ENCODE results near the gene ZFHX3. TPM values are rescaled to one million over a fixed set of nuclear protein-coding genes. Genes with fewer than 3 reads are reported as not detected.

The ZFHX3 gene
- total and polyA plus RNA-seq, 2 of the 8 experiments (the other 6 are each of a cell fraction or from before 2014, with no cell fraction given), result 0.08 to 0.99 TPM

DNA sequence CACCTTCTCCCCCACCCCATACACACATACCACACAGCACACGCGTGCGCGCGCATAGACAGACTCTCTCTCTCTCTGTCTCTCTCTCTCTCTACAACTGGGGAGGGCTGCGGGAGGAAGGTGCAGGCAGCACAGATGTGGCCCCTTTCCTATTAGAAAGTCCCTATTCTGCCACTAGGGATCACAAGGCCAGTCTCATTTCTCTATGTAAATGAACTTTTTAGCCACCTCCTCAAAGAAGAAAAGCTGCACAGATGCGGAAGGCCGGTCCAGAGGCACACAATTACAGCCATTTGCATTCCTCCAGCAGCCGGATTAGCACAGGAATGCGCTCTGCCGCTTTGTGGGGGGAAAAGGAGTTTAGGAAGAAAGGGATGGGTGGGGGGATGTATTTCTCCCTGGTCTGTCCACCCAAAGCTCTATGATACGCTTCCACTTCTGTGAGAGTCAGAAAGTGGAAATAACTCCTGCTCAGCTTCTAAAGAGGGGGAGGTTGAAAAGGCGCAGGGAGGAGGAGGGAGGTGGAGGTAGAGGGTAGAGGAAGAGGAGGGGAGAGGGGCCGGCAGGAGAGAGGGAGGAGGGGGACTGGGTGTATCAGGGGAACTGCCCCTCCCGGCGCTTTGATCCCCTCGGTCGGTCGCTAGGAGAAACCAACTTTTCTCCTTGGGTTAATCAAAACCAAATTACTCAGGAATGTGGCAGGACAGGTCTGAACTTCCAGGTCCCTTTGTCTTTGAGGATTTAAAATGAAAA is 11.7 kb downstream of the ZFHX3 start:
- H2AFZ ChIP-seq (ENCODE audit: low read length), result no peak overlapping the region
- H2BK20ac ChIP-seq (ENCODE audit: low read length), result peak overlapping the region; percentile 43; the same call in 1 of the 2 replicates
- H3K4me2 ChIP-seq (ENCODE audit: insufficient read depth in 1 of 2, low read depth in 2 of 2, low read length in 2 of 2), result peak overlapping the region; percentile 66 to 74
- peak overlapping the region; percentile 58 for H4K91ac ChIP-seq (replicated peaks; ENCODE audit: insufficient read length, low read length)
- peak; percentile 57 for FAIRE-seq
- H3K36me3 ChIP-seq (ENCODE audit: control insufficient read depth in 2 of 4, insufficient read depth in 4 of 4, low read length in 3 of 4), result no peaks in the 10 kb centered on the region
- H2BK12ac ChIP-seq (ENCODE audit: low read depth, low read length), result peak overlapping the region; percentile 91; the same call in 1 of the 2 replicates
- POLR2A ChIA-PET (ENCODE audit: partially characterized antibody), result interaction anchor here (0.9 to 1.9 kb wide), 5 partner anchors 8 to 27 kb away, joined by 3 to 8 read pairs (median 4); no protein-coding TSS in a partner anchor
- H3K14ac ChIP-seq (ENCODE audit: insufficient read length), result no peak overlapping the region
- H3K23ac ChIP-seq (ENCODE audit: insufficient read length), result no peak overlapping the region
- no peak overlapping the region for H4K8ac ChIP-seq (ENCODE audit: extremely low read depth, insufficient read depth, low read length)
- H3K9me3 ChIP-seq (ENCODE audit: insufficient read depth in 2 of 2, low read depth in 1 of 2, low read length in 1 of 2), result peaks cover 0 to 3% of the 10 kb centered on the region in 2 experiments; a peak in 1 of 4 replicates
- H3K56ac ChIP-seq (replicated peaks; ENCODE audit: insufficient read length, low read depth, low read length), result no peak overlapping the region
- H3K9ac ChIP-seq (replicated peaks in 1 of 4; ENCODE audit: extremely low read depth in 1 of 4, low read depth in 3 of 4, low read length in 3 of 4), result no peak overlapping the region
- peaks cover 35 to 53% (median 45%) of the 10 kb centered on the region in 4 experiments for H3K4me1 ChIP-seq (replicated peaks in 1 of 4; ENCODE audit: control insufficient read depth in 3 of 4, insufficient read depth in 4 of 4, low read length in 3 of 4)
- CTCF ChIA-PET (ENCODE audit: partially characterized antibody), result interaction anchor here (0.8 to 1.8 kb wide), 8 partner anchors 11 to 204 kb away, joined by 3 to 9 read pairs (median 3); no protein-coding TSS in a partner anchor
- H2BK5ac ChIP-seq (ENCODE audit: low read depth, low read length), result peak overlapping the region; percentile 55; the same call in 1 of the 2 replicates
- no peak overlapping the region for H2BK15ac ChIP-seq (ENCODE audit: low read length)
- H4K20me1 ChIP-seq (replicated peaks in 1 of 2; ENCODE audit: control insufficient read depth in 1 of 2, insufficient read depth in 2 of 2, low read length in 2 of 2), result peaks cover 12 to 29% of the 10 kb centered on the region in 2 experiments
- peak overlapping the region; percentile 6 to 49 (median 35); a peak in 7 of 8 replicates for H3K4me3 ChIP-seq (ENCODE audit: extremely low read depth in 1 of 4, insufficient read depth in 2 of 4, low read depth in 3 of 4, low read length in 4 of 4)
- WGBS, 2 experiments (ENCODE audit: extremely low coverage in 1 of 2, insufficient coverage in 1 of 2, insufficient read length in 1 of 2, insufficient replicate concordance in 2 of 2, low coverage in 1 of 2, low lambda C conversion rate in 2 of 2, missing lambda C conversion rate in 1 of 2), result 4% methylated on average over 18 of the region's 19 CpGs; no CpG with 5 or more reads in 1 of the 2 experiments
- no peak for DNase-seq (ENCODE audit: low read depth in 1 of 2, low spot score in 2 of 2)
- H3K23me2 ChIP-seq (ENCODE audit: low read depth, low read length), result peaks cover 5% of the 10 kb centered on the region
- H3K79me2 ChIP-seq (ENCODE audit: control insufficient read depth in 1 of 2, insufficient read depth in 2 of 2, low read length in 2 of 2), result no peaks in the 10 kb centered on the region
- H3K27me3 ChIP-seq (replicated peaks in 1 of 4; ENCODE audit: control insufficient read depth in 3 of 4, extremely low read depth in 1 of 4, insufficient read depth in 3 of 4, low read length in 3 of 4), result peaks cover 54 to 82% (median 81%) of the 10 kb centered on the region in 4 experiments
- no peak overlapping the region for H4K5ac ChIP-seq (ENCODE audit: insufficient read length, low read depth, low read length)
- H3K27ac ChIP-seq (ENCODE audit: low read depth, low read length), result 0 out of 2 replicates have a peak overlapping the region, but pooled peaks have one; percentile 21
- no peak overlapping the region for H2AK5ac ChIP-seq (ENCODE audit: low read depth, low read length)
- H3K18ac ChIP-seq (ENCODE audit: extremely low read depth, low read length), result no peak overlapping the region; the same call in 1 of the 2 replicates
- H3K79me1 ChIP-seq (ENCODE audit: low read depth, low read length), result no peaks in the 10 kb centered on the region
- no peak overlapping the region for H3K4ac ChIP-seq (replicated peaks; ENCODE audit: insufficient read length, low read depth, low read length)
- no peak overlapping the region for H2BK120ac ChIP-seq (replicated peaks; ENCODE audit: low read depth, low read length)
- TF ChIP-seq EP300 (IDR thresholded peaks at IDR 0.05; ENCODE audit: borderline replicate concordance in 1 of 2, low read depth in 2 of 2, low read length in 2 of 2), result 0 out of 3 replicates have a peak, but pooled peaks of 1 of the 2 experiments have one; percentile 39
- no peak for TF ChIP-seq SRF (IDR thresholded peaks at IDR 0.05; ENCODE audit: low read depth, low read length)
- peak; percentile 58; the same call in 1 of the 2 replicates for TF ChIP-seq CHD2 (IDR thresholded peaks at IDR 0.05; ENCODE audit: low read length)
- TF ChIP-seq TEAD4 (IDR thresholded peaks at IDR 0.05; ENCODE audit: low read depth, low read length), result peak; percentile 87
- TF ChIP-seq EZH2 (IDR thresholded peaks at IDR 0.05; ENCODE audit: low read depth, low read length, severe bottlenecking), result peak; percentile 14
- TF ChIP-seq, protein P1, sequence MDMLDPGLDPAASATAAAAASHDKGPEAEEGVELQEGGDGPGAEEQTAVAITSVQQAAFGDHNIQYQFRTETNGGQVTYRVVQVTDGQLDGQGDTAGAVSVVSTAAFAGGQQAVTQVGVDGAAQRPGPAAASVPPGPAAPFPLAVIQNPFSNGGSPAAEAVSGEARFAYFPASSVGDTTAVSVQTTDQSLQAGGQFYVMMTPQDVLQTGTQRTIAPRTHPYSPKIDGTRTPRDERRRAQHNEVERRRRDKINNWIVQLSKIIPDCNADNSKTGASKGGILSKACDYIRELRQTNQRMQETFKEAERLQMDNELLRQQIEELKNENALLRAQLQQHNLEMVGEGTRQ (IDR thresholded peaks at IDR 0.05; ENCODE audit: low read length), result no peak
- TF ChIP-seq POLR2A (IDR thresholded peaks at IDR 0.05; ENCODE audit: control extremely low read depth in 1 of 2, low read depth in 2 of 2, low read length in 2 of 2), result no peak
- no peak for TF ChIP-seq RFX5 (IDR thresholded peaks at IDR 0.05; ENCODE audit: borderline replicate concordance, low read depth, low read length)
- no peak for TF ChIP-seq RAD21 (IDR thresholded peaks at IDR 0.05 in 1 of 2, conservative IDR thresholded peaks at IDR 0.05 in 1 of 2; ENCODE audit: low read depth in 2 of 2, low read length in 2 of 2)
- TF ChIP-seq TCF12 (IDR thresholded peaks at IDR 0.05; ENCODE audit: low read depth, low read length), result peak; percentile 75
